WI38 (cell line): ENCODE results near the gene LNX2.

Experiments
- H3K4me3 ChIP-seq: 2 replicates; pipeline ENCODE4 v1.5.1; 2011; ENCODE audit warnings: low read depth, mild to moderate bottlenecking, control low read depth, low read length
- TF ChIP-seq, protein P1 (sequence below): IDR thresholded peaks from 2 replicates; pipeline ENCODE4 v1.5.1; 2012; ENCODE audit warnings: low read depth, mild to moderate bottlenecking, control low read depth, low read length

The LNX2 gene

DNA sequence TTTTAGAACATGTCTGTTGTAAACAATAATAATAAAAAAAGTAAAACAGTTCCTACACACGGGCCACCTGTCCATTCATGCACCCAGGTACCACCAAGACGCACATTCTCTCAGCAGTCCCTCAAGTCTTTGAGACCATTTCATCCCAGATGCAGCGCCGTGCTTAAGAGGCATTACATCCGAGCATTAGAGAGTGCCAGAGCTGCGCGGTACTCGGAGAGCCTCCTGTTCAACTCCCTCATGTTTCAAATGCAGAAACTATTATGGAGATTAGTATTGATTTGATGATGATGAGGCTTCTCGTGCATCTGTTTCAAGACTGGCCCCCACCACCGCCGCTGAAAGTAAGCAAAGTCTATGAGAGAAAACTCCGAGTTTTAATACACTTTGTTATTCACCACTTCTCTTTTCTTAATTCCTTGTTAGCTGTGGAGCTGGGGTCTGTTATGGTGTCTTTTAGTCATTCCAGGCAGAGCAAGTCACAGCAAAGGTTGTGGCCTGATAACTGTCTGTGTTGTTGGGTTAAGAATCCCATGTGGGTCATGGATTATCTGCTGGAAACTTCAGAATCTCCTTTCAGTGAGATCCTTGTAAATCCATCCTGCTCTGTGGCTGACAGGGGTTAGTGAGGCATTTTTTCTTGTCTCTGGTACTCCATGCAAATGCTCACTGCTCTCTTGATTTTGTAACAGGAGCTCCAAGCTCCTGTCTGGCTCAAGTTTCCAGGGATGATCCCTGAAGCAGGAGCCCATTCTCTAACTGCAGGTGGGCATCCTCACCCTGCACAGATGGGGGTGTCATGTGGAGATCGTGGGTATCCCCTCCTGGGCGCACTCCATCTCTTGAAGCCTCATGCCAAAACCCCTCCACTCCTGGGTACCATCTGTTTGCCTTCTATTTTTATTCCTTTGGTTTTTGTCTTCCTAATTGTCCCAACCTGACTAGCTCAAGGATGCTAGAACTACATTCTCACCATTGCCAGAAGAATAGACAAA, 95.1 kb downstream of the LNX2 start:
- H3K4me3 ChIP-seq, result no peak overlapping the region
- TF ChIP-seq, protein P1, sequence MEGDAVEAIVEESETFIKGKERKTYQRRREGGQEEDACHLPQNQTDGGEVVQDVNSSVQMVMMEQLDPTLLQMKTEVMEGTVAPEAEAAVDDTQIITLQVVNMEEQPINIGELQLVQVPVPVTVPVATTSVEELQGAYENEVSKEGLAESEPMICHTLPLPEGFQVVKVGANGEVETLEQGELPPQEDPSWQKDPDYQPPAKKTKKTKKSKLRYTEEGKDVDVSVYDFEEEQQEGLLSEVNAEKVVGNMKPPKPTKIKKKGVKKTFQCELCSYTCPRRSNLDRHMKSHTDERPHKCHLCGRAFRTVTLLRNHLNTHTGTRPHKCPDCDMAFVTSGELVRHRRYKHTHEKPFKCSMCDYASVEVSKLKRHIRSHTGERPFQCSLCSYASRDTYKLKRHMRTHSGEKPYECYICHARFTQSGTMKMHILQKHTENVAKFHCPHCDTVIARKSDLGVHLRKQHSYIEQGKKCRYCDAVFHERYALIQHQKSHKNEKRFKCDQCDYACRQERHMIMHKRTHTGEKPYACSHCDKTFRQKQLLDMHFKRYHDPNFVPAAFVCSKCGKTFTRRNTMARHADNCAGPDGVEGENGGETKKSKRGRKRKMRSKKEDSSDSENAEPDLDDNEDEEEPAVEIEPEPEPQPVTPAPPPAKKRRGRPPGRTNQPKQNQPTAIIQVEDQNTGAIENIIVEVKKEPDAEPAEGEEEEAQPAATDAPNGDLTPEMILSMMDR, result no peak

DNA sequence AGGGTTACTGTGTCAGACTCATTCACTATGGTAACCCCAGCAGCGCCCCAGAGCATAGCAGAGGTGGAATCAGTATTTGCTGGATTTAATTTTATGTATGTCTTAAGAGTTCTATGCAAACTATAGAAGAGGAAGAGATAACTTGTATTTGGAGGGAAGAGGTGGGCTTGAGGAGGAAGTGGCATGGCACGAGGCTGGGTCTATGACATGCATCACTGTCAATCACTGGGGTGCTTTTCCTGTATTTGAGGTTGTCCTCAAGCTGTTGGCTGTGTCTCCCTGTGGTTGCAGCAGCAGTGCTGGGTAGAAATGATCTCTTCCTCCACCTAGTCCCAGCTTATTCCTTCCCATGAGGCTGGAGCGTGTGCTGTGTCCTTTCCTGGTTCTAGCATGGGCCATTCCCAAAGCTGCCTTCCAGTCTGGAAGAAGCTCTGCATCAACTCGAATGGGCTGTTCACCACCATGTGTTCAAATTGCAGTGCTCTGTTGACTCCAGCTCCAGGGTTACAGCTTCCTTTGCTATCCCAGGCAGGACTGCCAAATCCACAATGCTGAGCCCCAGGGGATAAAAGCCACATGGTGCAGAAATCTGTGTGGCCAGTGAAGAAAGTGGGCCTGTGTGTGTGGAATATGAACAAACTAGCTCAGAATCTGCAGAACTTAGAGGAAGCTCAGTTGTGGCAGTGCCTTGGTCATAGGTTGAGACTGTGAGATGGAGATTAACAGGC, 96.8 kb downstream of the LNX2 start:
- H3K4me3 ChIP-seq, result no peak overlapping the region
- TF ChIP-seq, protein P1, result no peak

- TF ChIP-seq, protein P1, result no peak
- no peak overlapping the region for H3K4me3 ChIP-seq
Measured at GRCh38 chr13:27522847-27523246, 97.5 kb downstream of the LNX2 start.

- no peak overlapping the region for H3K4me3 ChIP-seq
- TF ChIP-seq, protein P1, result no peak
Measured at GRCh38 chr13:27516103-27516502, 104.2 kb downstream of the LNX2 start.

- TF ChIP-seq, protein P1, result no peak
- H3K4me3 ChIP-seq, result no peak overlapping the region
Measured at GRCh38 chr13:27510082-27510481, 110.2 kb downstream of the LNX2 start.

GRCh38 chr13:27508802-27509201, 111.5 kb downstream of the LNX2 start:
- TF ChIP-seq, protein P1, result no peak
- no peak overlapping the region for H3K4me3 ChIP-seq

- TF ChIP-seq, protein P1, result no peak
- no peak overlapping the region for H3K4me3 ChIP-seq
Measured at GRCh38 chr13:27505792-27506191, 114.5 kb downstream of the LNX2 start.
